NK-92 (cell line): ENCODE results near the gene CTDP1.
"Not testable (repeated sequence)": the region's sequence is repeated elsewhere in the genome, so short reads cannot be mapped to it uniquely, and the experiment has no call there.

Experiments
- DNase-seq: peaks from one replicate; lab custom pipeline; 2025; ENCODE audit not compliant: unreplicated experiment; lab: John Stamatoyannopoulos, UW

CTDP1 gene

DNA sequence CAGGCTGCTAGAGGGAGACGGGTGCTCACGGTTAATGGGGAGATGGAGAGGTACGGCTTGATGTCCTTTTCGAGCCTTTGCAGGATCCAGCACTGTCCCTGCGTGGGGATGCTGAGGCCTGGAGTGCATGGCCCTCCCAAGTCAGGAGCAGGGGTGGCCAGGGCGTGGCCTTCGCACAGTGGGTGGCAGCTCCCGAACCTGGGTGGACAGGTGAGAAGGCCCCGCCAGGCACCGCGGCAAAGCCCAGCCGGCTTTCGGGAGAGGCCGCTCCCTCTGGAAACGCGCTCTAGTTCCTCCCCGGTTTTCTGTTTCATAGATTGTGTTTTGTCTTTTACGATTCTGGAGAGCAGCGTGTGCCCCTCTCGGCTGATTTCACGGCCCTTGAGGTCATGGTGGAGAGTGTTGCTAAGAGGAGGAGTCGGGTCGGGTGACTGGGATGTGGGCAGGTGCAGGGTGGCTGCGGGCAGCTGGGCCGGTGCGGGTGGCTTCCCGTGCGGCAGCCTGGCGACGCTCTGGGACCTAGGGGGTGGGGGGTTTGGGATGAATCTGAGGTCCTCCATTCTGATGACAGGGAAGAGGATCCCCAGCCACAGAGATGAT, 39.4 kb downstream of the CTDP1 start:
- DNase-seq, result no peak

DNA sequence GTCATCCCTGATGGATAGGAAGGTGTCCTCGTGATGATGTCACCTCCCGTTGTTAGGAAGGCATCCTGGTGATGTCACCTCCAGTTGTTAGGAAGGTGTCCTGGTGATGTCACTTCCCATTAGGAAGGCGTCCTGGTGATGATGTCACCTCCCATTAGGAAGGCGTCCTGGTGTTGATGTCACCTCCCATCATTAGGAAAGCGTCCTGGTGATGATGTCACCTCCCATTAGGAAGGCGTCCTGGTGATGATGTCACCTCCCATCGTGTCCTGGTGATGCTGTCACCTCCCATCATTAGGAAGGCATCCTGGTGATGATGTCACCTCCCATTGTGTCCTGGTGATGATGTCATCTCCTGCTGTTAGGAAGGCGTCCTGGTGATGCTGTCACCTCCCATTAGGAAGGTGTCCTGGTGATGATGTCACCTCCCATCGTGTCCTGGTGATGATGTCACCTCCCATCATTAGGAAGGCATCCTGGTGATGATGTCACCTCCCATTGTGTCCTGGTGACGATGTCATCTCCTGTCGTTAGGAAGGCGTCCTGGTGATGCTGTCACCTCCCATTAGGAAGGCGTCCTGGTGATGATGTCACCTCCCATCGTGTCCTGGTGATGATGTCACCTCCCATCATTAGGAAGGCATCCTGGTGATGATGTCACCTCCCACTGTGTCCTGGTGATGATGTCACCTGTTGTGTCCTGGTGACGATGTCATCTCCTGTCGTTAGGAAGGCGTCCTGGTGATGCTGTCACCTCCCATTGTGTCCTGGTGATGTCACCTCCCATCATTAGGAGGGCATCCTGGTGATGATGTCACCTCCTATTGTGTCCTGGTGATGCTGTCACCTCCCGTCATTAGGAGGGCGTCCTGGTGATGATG, 40.1 kb downstream of the CTDP1 start:
- not testable (repeated sequence) for DNase-seq

DNA sequence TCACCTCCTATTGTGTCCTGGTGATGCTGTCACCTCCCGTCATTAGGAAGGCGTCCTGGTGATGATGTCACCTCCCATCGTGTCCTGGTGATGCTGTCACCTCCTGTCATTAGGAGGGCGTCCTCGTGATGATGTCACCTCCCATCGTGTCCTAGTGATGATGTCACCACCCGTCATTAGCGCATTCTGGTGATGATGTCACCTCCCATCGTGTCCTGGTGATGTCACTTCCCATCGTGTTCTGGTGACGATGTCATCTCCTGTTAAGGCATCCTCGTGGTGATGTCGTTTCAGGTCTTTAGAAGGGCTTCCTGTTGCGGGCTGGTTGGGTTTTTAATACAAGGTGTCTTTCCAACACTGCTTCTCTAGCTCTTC, 40.7 kb downstream of the CTDP1 start:
- no peak for DNase-seq

- DNase-seq, result no peak
These were observed 43.4 kb downstream of the CTDP1 start for GRCh38 chr18:79723036-79723435.

DNA sequence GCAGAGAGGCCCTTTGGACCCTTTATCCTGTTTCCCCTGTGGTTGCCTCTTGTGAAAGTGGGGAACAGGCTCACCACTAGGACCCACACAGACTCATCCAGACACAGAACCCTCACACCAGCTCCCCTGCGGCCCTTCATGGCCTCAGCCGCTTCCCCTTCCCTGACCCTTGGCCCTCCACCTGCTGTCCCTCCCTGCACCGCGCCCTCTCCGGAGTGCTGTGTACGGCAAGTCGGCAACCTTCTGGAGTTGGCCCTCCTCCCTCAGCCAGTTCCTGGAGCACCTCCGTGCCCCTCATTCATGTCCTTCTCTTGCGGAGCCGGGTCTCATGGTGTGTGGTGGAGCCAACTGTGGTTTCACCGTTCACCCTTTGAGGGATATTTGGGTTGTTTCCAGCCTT, 44.0 kb downstream of the CTDP1 start:
- DNase-seq, result no peak

DNA sequence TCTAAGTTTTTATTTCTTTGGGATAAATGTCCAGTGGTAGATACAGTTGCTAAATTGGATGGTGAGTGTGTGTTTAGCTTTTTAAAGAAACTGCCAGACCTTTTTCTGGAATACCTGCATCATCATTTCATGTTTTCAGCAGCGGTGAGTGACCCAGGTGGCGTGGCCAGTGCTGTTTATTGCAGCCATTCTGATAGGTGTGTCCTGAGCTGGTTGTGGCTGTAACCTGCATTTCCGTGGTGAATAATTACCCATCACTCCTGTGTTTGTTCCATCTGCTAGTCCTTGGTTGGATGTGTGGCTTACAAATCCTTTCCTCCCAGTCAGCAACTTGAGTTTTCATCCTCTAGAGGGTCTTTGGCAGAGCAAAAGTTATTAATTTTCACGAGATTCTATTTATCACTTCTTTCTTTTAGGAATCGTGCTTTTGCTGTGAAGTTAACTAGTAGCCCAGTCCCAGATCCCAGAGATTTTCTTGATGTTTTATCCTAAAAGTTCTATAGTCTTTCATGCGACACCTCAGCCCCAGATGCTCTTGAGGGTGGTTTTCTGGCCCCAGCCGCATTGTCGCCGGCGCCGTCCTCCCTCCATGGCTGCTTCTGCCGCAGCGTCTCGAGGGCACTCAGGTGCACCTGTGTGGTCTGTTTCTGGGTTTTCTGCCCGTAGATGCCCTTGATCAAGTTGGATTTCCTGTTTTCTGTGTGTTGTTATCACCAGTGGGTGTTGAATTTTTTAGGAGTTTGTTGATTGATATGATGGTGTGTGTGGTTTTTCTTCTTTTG, 44.9 kb downstream of the CTDP1 start:
- no peak for DNase-seq

- DNase-seq, result no peak
These were observed 45.9 kb downstream of the CTDP1 start for GRCh38 chr18:79725486-79725885.

DNA sequence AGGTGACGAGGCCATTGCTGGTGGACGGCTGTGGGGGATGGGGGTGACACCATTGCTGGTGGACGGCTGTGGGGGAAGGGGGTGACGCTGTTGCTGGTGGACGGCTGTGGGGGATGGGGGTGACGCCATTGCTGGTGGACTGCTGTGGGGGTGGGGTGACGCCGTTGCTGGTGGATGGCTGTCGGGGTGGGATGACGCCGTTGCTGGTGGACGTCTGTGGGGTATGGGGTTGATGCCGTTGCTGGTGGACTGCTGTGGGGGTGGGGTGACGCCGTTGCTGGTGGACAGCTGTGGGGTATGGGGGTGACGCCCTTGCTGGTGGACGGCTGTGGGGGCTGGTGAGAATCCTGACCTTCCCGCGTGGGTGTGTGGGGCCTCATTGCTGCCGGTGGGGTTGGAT, 47.1 kb downstream of the CTDP1 start:
- no peak for DNase-seq

DNA sequence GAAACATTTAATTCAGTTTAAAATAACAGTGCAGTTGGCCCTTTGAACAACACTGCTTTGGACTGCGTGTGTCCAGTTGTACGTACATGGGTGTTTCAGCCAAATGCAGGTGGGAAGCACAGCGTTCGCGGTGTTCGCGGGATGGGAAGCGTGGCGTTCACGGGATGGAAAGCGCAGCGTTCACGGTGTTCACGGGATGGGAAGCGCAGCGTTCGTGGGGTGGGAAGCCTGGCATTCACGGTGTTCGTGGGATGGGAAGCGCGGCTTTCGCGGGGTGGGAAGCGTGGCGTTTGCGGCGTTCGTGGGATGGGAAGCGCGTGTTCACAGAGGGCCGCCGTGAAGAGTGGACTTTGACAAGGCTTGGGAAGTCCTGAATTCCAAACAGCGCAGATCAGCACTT, 47.6 kb downstream of the CTDP1 start:
- DNase-seq, result no peak

- DNase-seq, result no peak
These were observed 49.5 kb downstream of the CTDP1 start for GRCh38 chr18:79728931-79729586.

GRCh38 chr18:79729611-79730010, 50.0 kb downstream of the CTDP1 start:
- DNase-seq, result no peak

- DNase-seq, result no peak
These were observed 51.2 kb downstream of the CTDP1 start for GRCh38 chr18:79730804-79731203.

DNA sequence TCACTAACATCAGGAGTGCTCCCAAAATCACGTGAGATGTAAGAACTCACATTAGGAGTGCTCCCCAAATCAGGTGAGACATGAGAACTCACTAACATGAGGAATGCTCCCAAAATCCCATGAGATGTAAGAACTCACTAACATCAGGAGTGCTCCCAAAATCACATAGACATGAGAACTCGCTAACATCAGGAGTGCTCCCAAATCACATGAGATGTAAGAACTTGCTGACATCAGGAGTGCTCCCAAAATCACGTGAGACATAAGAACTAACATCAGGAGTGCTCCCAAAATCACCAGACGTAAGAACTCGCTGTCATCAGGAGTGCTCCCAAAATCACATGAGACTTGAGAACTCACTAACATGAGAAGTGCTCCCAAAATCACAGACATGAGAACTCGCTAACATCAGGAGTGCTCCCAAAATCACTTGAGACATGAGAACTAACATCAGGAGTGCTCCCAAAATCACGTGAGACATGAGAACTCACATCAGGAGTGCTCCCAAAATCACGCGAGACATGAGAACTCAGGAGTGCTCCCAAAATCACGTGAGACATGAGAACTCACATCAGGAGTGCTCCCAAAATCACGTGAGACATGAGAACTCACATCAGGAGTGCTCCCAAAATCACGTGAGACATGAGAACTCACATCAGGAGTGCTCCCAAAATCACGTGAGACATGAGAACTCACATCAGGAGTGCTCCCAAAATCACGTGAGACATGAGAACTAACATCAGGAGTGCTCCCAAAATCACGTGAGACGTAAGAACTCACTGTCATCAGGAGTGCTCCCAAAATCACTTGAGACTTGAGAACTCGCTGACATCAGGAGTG, 52.5 kb downstream of the CTDP1 start:
- not testable (repeated sequence) for DNase-seq

GRCh38 chr18:79732721-79733025, 53.1 kb downstream of the CTDP1 start:
- DNase-seq, result no peak

- no peak for DNase-seq
These were observed 53.6 kb downstream of the CTDP1 start for GRCh38 chr18:79733135-79733701.

DNA sequence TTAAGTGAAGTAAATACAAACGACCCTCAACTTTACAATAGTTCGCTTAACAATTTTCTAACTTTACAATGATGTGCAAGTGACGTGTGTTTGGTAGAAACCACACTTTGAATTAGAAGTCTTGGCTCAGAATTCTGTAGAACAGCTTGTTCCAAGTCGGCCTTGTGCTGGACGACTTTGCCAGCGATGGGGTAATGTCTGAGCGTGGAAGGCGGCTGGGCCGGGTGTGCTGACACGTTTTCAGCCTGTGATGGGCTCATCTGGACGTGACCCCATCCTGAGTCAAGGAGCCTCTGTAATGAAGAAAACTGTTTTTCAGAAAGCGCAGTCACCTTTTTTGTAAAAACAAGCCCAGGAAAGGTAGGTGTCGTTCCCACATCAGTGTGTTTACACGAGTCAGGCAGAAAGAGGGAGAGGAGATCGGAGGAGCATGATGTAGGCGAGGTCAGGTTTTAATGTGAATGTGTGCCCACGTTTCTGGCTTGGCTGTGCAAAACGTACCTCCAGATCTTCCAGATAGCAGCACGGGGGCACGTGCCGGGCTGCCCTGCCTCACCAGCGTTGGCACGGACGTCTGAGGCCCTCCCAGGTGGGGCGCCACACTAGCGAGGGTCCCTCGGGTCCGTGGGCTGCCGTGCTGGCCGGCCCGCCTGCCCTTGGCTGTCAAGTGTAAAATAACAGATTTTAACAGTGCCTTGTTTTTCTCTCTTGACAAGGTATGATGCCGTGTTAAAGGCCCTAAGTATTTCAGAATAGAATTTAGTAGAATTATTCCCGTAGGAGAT, 54.6 kb downstream of the CTDP1 start:
- no peak for DNase-seq

DNA sequence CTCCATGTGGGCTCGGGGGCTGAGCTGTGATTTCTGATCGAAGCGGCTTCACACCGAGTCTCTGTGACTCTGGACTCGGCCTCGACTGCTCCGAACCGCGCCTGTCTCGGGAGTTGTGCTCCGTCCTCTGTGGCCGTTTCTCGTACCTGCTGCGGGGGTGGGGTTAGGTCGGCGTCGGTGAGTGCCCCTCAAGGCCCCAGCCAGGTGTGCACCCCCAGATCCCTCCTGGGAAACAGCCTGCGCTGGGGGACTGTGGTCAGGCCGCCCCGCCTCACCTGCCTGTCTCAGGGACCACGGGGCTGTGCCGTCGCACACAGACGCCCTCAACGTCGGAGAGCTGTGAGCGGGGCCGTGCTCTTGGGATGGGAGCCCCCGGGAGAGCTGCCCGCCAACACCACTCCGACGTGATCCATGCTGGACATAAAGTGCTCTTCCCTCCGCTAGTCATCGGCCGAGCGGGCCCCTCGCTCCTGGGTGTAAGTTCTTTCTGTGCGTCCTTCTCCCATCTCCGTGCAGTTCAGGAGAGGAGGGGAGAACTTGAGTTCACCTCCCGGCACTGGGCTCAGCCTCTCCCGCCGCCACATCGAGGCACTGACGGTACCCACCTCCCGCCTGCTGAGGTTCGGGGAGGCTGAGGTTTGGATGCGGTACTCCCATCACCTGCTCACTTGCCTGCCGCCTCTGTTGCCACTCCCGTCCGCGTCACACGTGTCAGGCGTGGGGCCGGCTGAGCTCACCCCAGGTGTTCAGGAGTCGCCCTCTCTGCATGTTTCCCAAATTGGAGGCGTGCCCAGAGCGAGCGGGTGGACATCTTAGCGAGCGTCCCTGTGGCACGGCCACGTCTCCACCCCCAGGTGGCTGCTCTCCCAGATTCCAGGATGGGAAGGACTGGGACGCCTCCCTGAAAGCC, 55.7 kb downstream of the CTDP1 start:
- no peak for DNase-seq

GRCh38 chr18:79736230-79736629, 56.6 kb downstream of the CTDP1 start:
- no peak for DNase-seq

- DNase-seq, result no peak
These were observed 57.2 kb downstream of the CTDP1 start for GRCh38 chr18:79736846-79737245.
